ENCODE results near the gene ETNK2.
"Not testable (repeated sequence)": the region's sequence is repeated elsewhere in the genome, so short reads cannot be mapped to it uniquely, and the experiment has no call there.

ETNK2 gene

GRCh38 chr1:204125759-204126351 is 26.0 kb downstream of the ETNK2 start:
- DNase-seq: no peak

- no peak for DNase-seq
Measured at GRCh38 chr1:204124639-204125038, 27.2 kb downstream of the ETNK2 start.

GRCh38 chr1:204123376-204123775 is 28.5 kb downstream of the ETNK2 start:
- DNase-seq: no peak

GRCh38 chr1:204121840-204122555 is 29.8 kb downstream of the ETNK2 start:
- DNase-seq: no peak

GRCh38 chr1:204116539-204116938 is 35.3 kb downstream of the ETNK2 start:
- no peak for DNase-seq

- no peak for DNase-seq
Measured at GRCh38 chr1:204115116-204115515, 36.7 kb downstream of the ETNK2 start.

- no peak for DNase-seq
Measured at GRCh38 chr1:204114606-204115005, 37.2 kb downstream of the ETNK2 start.

GRCh38 chr1:204113896-204114295 is 37.9 kb downstream of the ETNK2 start:
- no peak for DNase-seq

- DNase-seq: no peak
Measured at GRCh38 chr1:204112876-204113730, 38.7 kb downstream of the ETNK2 start.

GRCh38 chr1:204110894-204111633 is 40.8 kb downstream of the ETNK2 start:
- no peak for DNase-seq

- no peak for DNase-seq
Measured at GRCh38 chr1:204108312-204109141, 43.3 kb downstream of the ETNK2 start.

GRCh38 chr1:204107892-204108291 is 44.0 kb downstream of the ETNK2 start:
- no peak for DNase-seq

GRCh38 chr1:204106825-204107224 is 45.0 kb downstream of the ETNK2 start:
- no peak for DNase-seq

GRCh38 chr1:204105131-204105515 is 46.7 kb downstream of the ETNK2 start:
- DNase-seq: no peak

- peak in 1 of 5 donors; percentile 55 for DNase-seq
Measured at GRCh38 chr1:204104331-204105130, 47.3 kb downstream of the ETNK2 start.

GRCh38 chr1:204103431-204103741 is 48.5 kb downstream of the ETNK2 start:
- DNase-seq: no peak

GRCh38 chr1:204102739-204103430 is 49.0 kb downstream of the ETNK2 start:
- DNase-seq: peak in 1 of 5 donors; percentile 18

- peak in 1 of 5 donors; percentile 21 for DNase-seq
Measured at GRCh38 chr1:204102029-204102611, 49.7 kb downstream of the ETNK2 start.

- DNase-seq: not testable (repeated sequence)
Measured at GRCh38 chr1:204099754-204100153, 52.1 kb downstream of the ETNK2 start.

- no peak for DNase-seq
Measured at GRCh38 chr1:204098683-204099082, 53.2 kb downstream of the ETNK2 start.

Data from T-helper 1 cell (primary cell).